ENCODE data around the gene RAPGEF4. TPM values are rescaled to one million over a fixed set of nuclear protein-coding genes. Genes with fewer than 3 reads are reported as not detected.
"Not testable (repeated sequence)": the region's sequence is repeated elsewhere in the genome, so short reads cannot be mapped to it uniquely, and the experiment has no call there.

The RAPGEF4 gene
- total and polyA plus RNA-seq, 2 of the 4 experiments (the other 2 are of a cell fraction), result 1.7 to 3.2 TPM

- ChIA-PET CTCF (no interaction called here), POLR2A (ENCODE audit: unreplicated experiment) (no interaction called here)
- WGBS, 2 experiments (ENCODE audit: extremely low coverage in 2 of 2, insufficient read length in 1 of 2), result no CpG with 5 or more reads among the region's 3 CpGs
- Histone ChIP-seq H2BK120ac (ENCODE audit: low read depth, low read length) (no peak overlapping the region), H3K79me1 (ENCODE audit: low read depth in 1 of 2, low read length in 2 of 2) (peaks cover 17 to 48% of the 10 kb centered on the region in 2 experiments), H2BK5ac (ENCODE audit: low read depth, low read length, poor library complexity, severe bottlenecking) (peak overlapping the region; percentile 18), H2AFZ (replicated peaks; ENCODE audit: low read length, poor library complexity) (no peak overlapping the region), H3K14ac (replicated peaks; ENCODE audit: low read depth, low read length) (no peak overlapping the region), H3K23ac (ENCODE audit: low read depth, low read length) (no peak overlapping the region), H3K4ac (ENCODE audit: low read depth, low read length) (no peak overlapping the region), H2AK5ac (ENCODE audit: low read depth, low read length) (no peak overlapping the region), H4K20me1 (ENCODE audit: insufficient read depth, low read length) (no peaks in the 10 kb centered on the region), H2AK9ac (replicated peaks; ENCODE audit: low read depth, low read length, poor library complexity) (no peak overlapping the region), H3K36me3 (ENCODE audit: control insufficient read depth, insufficient read depth, low read length) (peaks cover 11% of the 10 kb centered on the region), H3K27me3 (ENCODE audit: control insufficient read depth, insufficient read depth, low read length) (no peaks in the 10 kb centered on the region), H4K91ac (ENCODE audit: insufficient read depth, low read depth, low read length) (no peak overlapping the region), H3K4me2 (ENCODE audit: low read depth, low read length) (no peak overlapping the region), H3K9me3 (ENCODE audit: control insufficient read depth, insufficient read depth, low read length) (no peaks in the 10 kb centered on the region), H3K9ac (ENCODE audit: low read depth, low read length) (no peak overlapping the region), H4K5ac (ENCODE audit: low read depth, low read length) (peak overlapping the region; percentile 10; the same call in 1 of the 2 replicates), H3K9me1 (ENCODE audit: insufficient read depth, low read length) (no peaks in the 10 kb centered on the region; the same call in 1 of the 2 replicates), H3K18ac (ENCODE audit: low read depth, low read length) (peak overlapping the region; percentile 28; the same call in 1 of the 2 replicates), H3K27ac (ENCODE audit: insufficient read depth, low read length) (no peak overlapping the region), H4K8ac (ENCODE audit: low read depth in 2 of 2, low read length in 2 of 2) (no peak overlapping the region), H2BK20ac (ENCODE audit: low read depth, low read length) (no peak overlapping the region), H3K56ac (ENCODE audit: extremely low read depth, insufficient read depth, low read length) (no peak overlapping the region), H3K4me3 (ENCODE audit: insufficient read depth, low read depth, low read length) (no peak overlapping the region), H3K4me1 (ENCODE audit: control insufficient read depth, insufficient read depth, low read length) (peaks cover 17% of the 10 kb centered on the region), H2BK15ac (ENCODE audit: low read depth, low read length) (no peak overlapping the region)
- BruUV-seq (replicated peaks), result no TSS peak
- intact Hi-C loops (cut with micrococcal nuclease) (no loop called here), dilution Hi-C loops (cut with HindIII; ENCODE audit: low sequenced_read_pairs, unreplicated experiment) (no loop called here), in situ Hi-C loops (cut with MboI; ENCODE audit: low sequenced_read_pairs) (no loop called here)
- no peak for TF ChIP-seq CEBPB (IDR thresholded peaks at IDR 0.05; ENCODE audit: low read depth, low read length)
- no peak for TF ChIP-seq NFE2L2 (IDR thresholded peaks at IDR 0.05; ENCODE audit: low read depth, low read length)
- ATAC-seq (ENCODE audit: low read depth) (no peak), DNase-seq (no peak)
Measured at GRCh38 chr2:173092844-173093402, 357.3 kb downstream of the RAPGEF4 start.

GRCh38 chr2:173093617-173094016, 358.0 kb downstream of the RAPGEF4 start:
- H4K5ac ChIP-seq (ENCODE audit: low read depth, low read length); H3K4ac ChIP-seq (ENCODE audit: low read depth, low read length); H3K9me1 ChIP-seq (ENCODE audit: insufficient read depth, low read length); H3K27ac ChIP-seq (ENCODE audit: insufficient read depth, low read length); H2BK120ac ChIP-seq (ENCODE audit: low read depth, low read length); H3K23ac ChIP-seq (ENCODE audit: low read depth, low read length); dilution Hi-C loops (cut with HindIII; ENCODE audit: low sequenced_read_pairs, unreplicated experiment); H2AK9ac ChIP-seq (replicated peaks; ENCODE audit: low read depth, low read length, poor library complexity); H4K91ac ChIP-seq (ENCODE audit: insufficient read depth, low read depth, low read length); H4K20me1 ChIP-seq (ENCODE audit: insufficient read depth, low read length); POLR2A ChIA-PET (ENCODE audit: unreplicated experiment); H2BK15ac ChIP-seq (ENCODE audit: low read depth, low read length); H2AK5ac ChIP-seq (ENCODE audit: low read depth, low read length); BruUV-seq (replicated peaks); H3K18ac ChIP-seq (ENCODE audit: low read depth, low read length); H3K4me2 ChIP-seq (ENCODE audit: low read depth, low read length); in situ Hi-C loops (cut with MboI; ENCODE audit: low sequenced_read_pairs); H3K9me3 ChIP-seq (ENCODE audit: control insufficient read depth, insufficient read depth, low read length); intact Hi-C loops (cut with micrococcal nuclease); H2BK5ac ChIP-seq (ENCODE audit: low read depth, low read length, poor library complexity, severe bottlenecking); H3K4me3 ChIP-seq (ENCODE audit: insufficient read depth, low read depth, low read length); H3K27me3 ChIP-seq (ENCODE audit: control insufficient read depth, insufficient read depth, low read length); H3K9ac ChIP-seq (ENCODE audit: low read depth, low read length); H4K8ac ChIP-seq (ENCODE audit: low read depth in 2 of 2, low read length in 2 of 2); DNase-seq; ATAC-seq (ENCODE audit: low read depth); H3K14ac ChIP-seq (replicated peaks; ENCODE audit: low read depth, low read length); H2AFZ ChIP-seq (replicated peaks; ENCODE audit: low read length, poor library complexity); H3K56ac ChIP-seq (ENCODE audit: extremely low read depth, insufficient read depth, low read length); H2BK20ac ChIP-seq (ENCODE audit: low read depth, low read length): not testable (repeated sequence)
- Histone ChIP-seq H3K4me1 (ENCODE audit: control insufficient read depth, insufficient read depth, low read length) (peaks cover 12% of the 10 kb centered on the region), H3K36me3 (ENCODE audit: control insufficient read depth, insufficient read depth, low read length) (peaks cover 11% of the 10 kb centered on the region), H3K79me1 (ENCODE audit: low read depth in 1 of 2, low read length in 2 of 2) (peaks cover 16 to 48% of the 10 kb centered on the region in 2 experiments)
- no CpG with 5 or more reads among the region's 2 CpGs for WGBS, 2 experiments (ENCODE audit: extremely low coverage in 2 of 2, insufficient read length in 1 of 2)
- CTCF ChIA-PET, result interaction anchor here (2.6 kb wide), 1 partner anchor 66 kb away, joined by 8 read pairs; no protein-coding TSS in a partner anchor

Measured in IMR-90 (cell line).